Liver (tissue), 9 donors: ENCODE data around the gene OR1K1. TPM values are rescaled to one million over a fixed set of nuclear protein-coding genes. Genes with fewer than 3 reads are reported as not detected.

Experiments used
- DNase-seq: peaks from one replicate; pipeline ENCODE4 v3.0.0-alpha.2; 2017; ENCODE audit warnings: low spot score
- H3K27ac ChIP-seq, 2 donors: one replicate each; pipeline ENCODE4 v1.7.0; 2013; ENCODE audit warnings: inconsistent platforms in 2 of 2, low read length in 2 of 2, control low read depth in 1 of 2, low read depth in 1 of 2, mild to moderate bottlenecking in 1 of 2
- H3K27me3 ChIP-seq, 4 donors: one replicate each; pipeline versions ENCODE4 v1.6.1 to v1.7.0; 2013; ENCODE audit warnings: low read length in 3 of 4, inconsistent platforms in 1 of 4, mild to moderate bottlenecking in 1 of 4, moderate library complexity in 1 of 4; ENCODE audit not compliant: control insufficient read depth in 4 of 4, insufficient read depth in 4 of 4
- H3K36me3 ChIP-seq, 4 donors: one replicate each; pipeline versions ENCODE4 v1.6.1 to v1.7.0; 2013; ENCODE audit warnings: low read length in 3 of 4, mild to moderate bottlenecking in 3 of 4, low read depth in 1 of 4, moderate library complexity in 1 of 4; ENCODE audit not compliant: control insufficient read depth in 4 of 4, insufficient read depth in 3 of 4
- H3K4me1 ChIP-seq, 4 donors: one replicate each; pipeline versions ENCODE4 v1.6.1 to v1.7.0; 2013; ENCODE audit warnings: low read length in 3 of 4, mild to moderate bottlenecking in 3 of 4, moderate library complexity in 1 of 4; ENCODE audit not compliant: control insufficient read depth in 4 of 4, insufficient read depth in 4 of 4
- H3K4me3 ChIP-seq, 3 donors: one replicate each; pipeline versions ENCODE4 v1.6.1 to v1.7.0; 2013; ENCODE audit warnings: low read length in 3 of 3, control low read depth in 1 of 3, low read depth in 1 of 3, mild to moderate bottlenecking in 1 of 3
- H3K9ac ChIP-seq, 2 donors: one replicate each; pipeline ENCODE4 v1.7.0; 2013; ENCODE audit warnings: low read length in 2 of 2, mild to moderate bottlenecking in 2 of 2, moderate library complexity in 2 of 2, control low read depth in 1 of 2, low read depth in 1 of 2
- H3K9me3 ChIP-seq, 4 donors: one replicate each; pipeline versions ENCODE4 v1.6.1 to v1.7.0; 2013; ENCODE audit warnings: low read length in 3 of 4; ENCODE audit not compliant: control insufficient read depth in 4 of 4
- CTCF ChIP-seq: fragments of 150-350 bp; IDR thresholded peaks from 2 replicates; pipeline ENCODE4 v1.5.1; 2017; ENCODE audit warnings: improper control_type of control experiment, low read depth, low read length; ENCODE audit not compliant: missing input control
- EGR1 ChIP-seq, 2 donors: IDR thresholded peaks; 2 replicates each; pipeline ENCODE4 v1.6.1; 2016 to 2018; ENCODE audit warnings: antibody characterized with exemption in 2 of 2, low read depth in 2 of 2
- FOXA2 ChIP-seq: IDR thresholded peaks from 2 replicates; pipeline ENCODE4 v1.6.1; 2016; ENCODE audit warnings: antibody characterized with exemption
- JUND ChIP-seq, 2 donors: IDR thresholded peaks; 2 replicates each; pipeline ENCODE4 v1.6.1; 2016; ENCODE audit warnings: antibody characterized with exemption in 2 of 2
- NR2F2 ChIP-seq: IDR thresholded peaks from 2 replicates; pipeline ENCODE4 v1.6.1; 2016; ENCODE audit warnings: antibody characterized with exemption
- RAD21 ChIP-seq, 2 donors: IDR thresholded peaks; 2 replicates each; pipeline ENCODE4 v1.6.1; 2016; ENCODE audit warnings: antibody characterized with exemption in 2 of 2, mild to moderate bottlenecking in 2 of 2
- RXRA ChIP-seq, 2 donors: IDR thresholded peaks; 2 replicates each; pipeline ENCODE4 v1.6.1; 2017 to 2018; ENCODE audit warnings: antibody characterized with exemption in 2 of 2, mild to moderate bottlenecking in 1 of 2
- SP1 ChIP-seq: IDR thresholded peaks from 2 replicates; pipeline ENCODE4 v1.6.1; 2018; ENCODE audit warnings: antibody characterized with exemption, mild to moderate bottlenecking
- TAF1 ChIP-seq: conservative IDR thresholded peaks from 2 replicates; pipeline ENCODE4 v1.6.1; 2016; ENCODE audit warnings: antibody characterized with exemption, mild to moderate bottlenecking
- YY1 ChIP-seq: IDR thresholded peaks from 2 replicates; pipeline ENCODE4 v1.6.1; 2016; ENCODE audit warnings: antibody characterized with exemption, mild to moderate bottlenecking
- ZBTB33 ChIP-seq: IDR thresholded peaks from 2 replicates; pipeline ENCODE4 v1.6.1; 2016; ENCODE audit warnings: antibody characterized with exemption
- whole genome bisulfite sequencing: extraction: QIAGEN DNeasy Blood & Tissue Kit; methylation state at CpG from one replicate; pipeline ENCODE4 v1.1.7; 2013; 5-methylcytosine and 5-hydroxymethylcytosine counted together
- polyA plus RNA-seq, 2 donors: library from polyadenylated mRNA; stranded (reverse) in 1 of 2; unstranded in 1 of 2; fragments of 200-250 nt in 1 of 2; fragments of >200 nt in 1 of 2; fragmentation: Nextera tagmentation in 1 of 2; extraction: Ambion mirVana in 1 of 2; gene quantifications; one replicate each; pipeline versions ENCODE4 v1.2.1 to v1.2.3, GENCODE V29; 2013 to 2015
- total RNA-seq, 2 donors: library from RNA; depleted of rRNA; stranded (reverse); fragments of >200 nt; gene quantifications; one replicate each; pipeline ENCODE4 v1.2.3, GENCODE V29; 2014
- TF ChIP-seq, protein P1 (sequence below): IDR thresholded peaks from 2 replicates; pipeline ENCODE4 v1.6.1; 2016; ENCODE audit warnings: antibody characterized with exemption
- TF ChIP-seq, protein P2 (sequence below): IDR thresholded peaks from 2 replicates; pipeline ENCODE4 v1.6.1; 2016; ENCODE audit warnings: antibody characterized with exemption, mild to moderate bottlenecking
- donor health status: healthy.
- donor health status: healthy.
- donor health status: healthy.
- donor health status: healthy.
- donor health status: healthy.

The OR1K1 gene
- total and polyA plus RNA-seq, 4 donors: not detected

GRCh38 chr9:122812736-122813135, 12.8 kb downstream of the OR1K1 start:
- TF ChIP-seq FOXA2 (no peak), SP1 (no peak), CTCF (no peak), NR2F2 (no peak), TAF1 (no peak), JUND (IDR thresholded peaks at IDR 0.05) (no peak), RAD21 (IDR thresholded peaks at IDR 0.05) (no peak), EGR1 (IDR thresholded peaks at IDR 0.05; ENCODE audit: low read depth in 2 of 2) (no peak), RXRA (IDR thresholded peaks at IDR 0.05) (no peak), ZBTB33 (no peak)
- TF ChIP-seq, protein P1, sequence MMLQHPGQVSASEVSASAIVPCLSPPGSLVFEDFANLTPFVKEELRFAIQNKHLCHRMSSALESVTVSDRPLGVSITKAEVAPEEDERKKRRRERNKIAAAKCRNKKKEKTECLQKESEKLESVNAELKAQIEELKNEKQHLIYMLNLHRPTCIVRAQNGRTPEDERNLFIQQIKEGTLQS: no peak
- TF ChIP-seq, protein P2, sequence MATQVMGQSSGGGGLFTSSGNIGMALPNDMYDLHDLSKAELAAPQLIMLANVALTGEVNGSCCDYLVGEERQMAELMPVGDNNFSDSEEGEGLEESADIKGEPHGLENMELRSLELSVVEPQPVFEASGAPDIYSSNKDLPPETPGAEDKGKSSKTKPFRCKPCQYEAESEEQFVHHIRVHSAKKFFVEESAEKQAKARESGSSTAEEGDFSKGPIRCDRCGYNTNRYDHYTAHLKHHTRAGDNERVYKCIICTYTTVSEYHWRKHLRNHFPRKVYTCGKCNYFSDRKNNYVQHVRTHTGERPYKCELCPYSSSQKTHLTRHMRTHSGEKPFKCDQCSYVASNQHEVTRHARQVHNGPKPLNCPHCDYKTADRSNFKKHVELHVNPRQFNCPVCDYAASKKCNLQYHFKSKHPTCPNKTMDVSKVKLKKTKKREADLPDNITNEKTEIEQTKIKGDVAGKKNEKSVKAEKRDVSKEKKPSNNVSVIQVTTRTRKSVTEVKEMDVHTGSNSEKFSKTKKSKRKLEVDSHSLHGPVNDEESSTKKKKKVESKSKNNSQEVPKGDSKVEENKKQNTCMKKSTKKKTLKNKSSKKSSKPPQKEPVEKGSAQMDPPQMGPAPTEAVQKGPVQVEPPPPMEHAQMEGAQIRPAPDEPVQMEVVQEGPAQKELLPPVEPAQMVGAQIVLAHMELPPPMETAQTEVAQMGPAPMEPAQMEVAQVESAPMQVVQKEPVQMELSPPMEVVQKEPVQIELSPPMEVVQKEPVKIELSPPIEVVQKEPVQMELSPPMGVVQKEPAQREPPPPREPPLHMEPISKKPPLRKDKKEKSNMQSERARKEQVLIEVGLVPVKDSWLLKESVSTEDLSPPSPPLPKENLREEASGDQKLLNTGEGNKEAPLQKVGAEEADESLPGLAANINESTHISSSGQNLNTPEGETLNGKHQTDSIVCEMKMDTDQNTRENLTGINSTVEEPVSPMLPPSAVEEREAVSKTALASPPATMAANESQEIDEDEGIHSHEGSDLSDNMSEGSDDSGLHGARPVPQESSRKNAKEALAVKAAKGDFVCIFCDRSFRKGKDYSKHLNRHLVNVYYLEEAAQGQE: no peak
- H3K4me1 ChIP-seq: peaks cover 0 to 5% (median 0%) of the 10 kb centered on the region in 4 donors
- no peak for DNase-seq
- H3K27ac ChIP-seq: no peak overlapping the region
- WGBS: 81% methylated on average over 4 of the region's 4 CpGs
- H3K4me3 ChIP-seq: no peak overlapping the region
- no peaks in the 10 kb centered on the region for H3K36me3 ChIP-seq
- no peaks in the 10 kb centered on the region for H3K27me3 ChIP-seq
- H3K9ac ChIP-seq: no peak overlapping the region
- H3K9me3 ChIP-seq: no peaks in the 10 kb centered on the region

- no peak overlapping the region for H3K4me3 ChIP-seq
- TF ChIP-seq, protein P2: no peak
- TF ChIP-seq ZBTB33: no peak
- no peak for TF ChIP-seq RAD21 (IDR thresholded peaks at IDR 0.05)
- TF ChIP-seq TAF1: no peak
- TF ChIP-seq YY1: no peak
- TF ChIP-seq FOXA2: no peak
- TF ChIP-seq, protein P1: no peak
- no peaks in the 10 kb centered on the region for H3K9me3 ChIP-seq
- no peak overlapping the region for H3K9ac ChIP-seq
- no peaks in the 10 kb centered on the region for H3K36me3 ChIP-seq
- H3K27me3 ChIP-seq: no peaks in the 10 kb centered on the region
- DNase-seq: no peak
- WGBS: 78% methylated on average over 6 of the region's 6 CpGs
- H3K4me1 ChIP-seq: peaks cover 0 to 5% (median 0%) of the 10 kb centered on the region in 4 donors
- no peak overlapping the region for H3K27ac ChIP-seq
These were observed 14.6 kb downstream of the OR1K1 start for GRCh38 chr9:122814545-122814944.
